ENCODE measurements around the gene SH3BGRL2.

GRCh38 chr6:79731471-79731870 lies 100.3 kb downstream of the SH3BGRL2 start:
- TF ChIP-seq CTCF (IDR thresholded peaks at IDR 0.05; ENCODE audit: low read depth, low read length, missing input control) (no peak), TAF1 (conservative IDR thresholded peaks at IDR 0.05) (no peak), YY1 (IDR thresholded peaks at IDR 0.05) (no peak), REST (IDR thresholded peaks at IDR 0.05) (no peak), RAD21 (IDR thresholded peaks at IDR 0.05) (no peak), MAX (IDR thresholded peaks at IDR 0.05) (no peak), JUND (IDR thresholded peaks at IDR 0.05) (no peak), GABPA (IDR thresholded peaks at IDR 0.05 in 1 of 2, conservative IDR thresholded peaks at IDR 0.05 in 1 of 2) (no peak), RXRA (IDR thresholded peaks at IDR 0.05) (no peak), ATF3 (IDR thresholded peaks at IDR 0.05) (no peak), SP1 (IDR thresholded peaks at IDR 0.05) (no peak)

Data from liver (tissue), 3 donors.